SK-N-SH (cell line): ENCODE results near the gene BAHCC1. TPM values are rescaled to one million over a fixed set of nuclear protein-coding genes. Genes with fewer than 3 reads are reported as not detected.

ENCODE experiments used
- CTCF ChIA-PET: fragments of 300-600, 350-600 bp; formaldehyde crosslinking; extraction: SDS; loops from one replicate; lab custom pipeline; 2021; lab: Yijun Ruan, JAX
- POLR2A ChIA-PET: fragments of 350-600 bp; sonication (Branson Sonifier 250); formaldehyde crosslinking; extraction: SDS; loops from one replicate; lab custom pipeline; 2020; ENCODE audit warnings: antibody characterized with exemption, inconsistent platforms; lab: Yijun Ruan, JAX
- DNase-seq: peaks from one replicate; pipeline ENCODE4 v3.0.0; 2012
- H2AFZ ChIP-seq: fragments of 200-600 bp; sonication (generic); 2 replicates; pipeline ENCODE4 v1.8.1; 2016; ENCODE audit warnings: antibody characterized with exemption, mild to moderate bottlenecking, low read depth
- H3F3A ChIP-seq: fragments of 200-600 bp; sonication (generic); replicated peaks from 2 replicates; pipeline ENCODE3; 2016; ENCODE audit warnings: antibody characterized with exemption, mild to moderate bottlenecking; ENCODE audit not compliant: insufficient read depth
- H3K27ac ChIP-seq, 2 experiments: fragments of 200-500 bp in 1 of 2; fragments of 200-600 bp in 1 of 2; sonication (Bioruptor generic) in 1 of 2; sonication (generic), shearing (Covaris generic) in 1 of 2; 2 replicates each; pipeline versions ENCODE4 v1.5.1 to v1.6.1; 2014 to 2016; ENCODE audit warnings: low read depth in 2 of 2, inconsistent platforms in 1 of 2, low read length in 1 of 2, mild to moderate bottlenecking in 1 of 2, mixed read lengths in 1 of 2
- H3K27me3 ChIP-seq: fragments of 200-600 bp; sonication (generic), shearing (Covaris generic); 2 replicates; pipeline ENCODE4 v1.6.1; 2016; ENCODE audit warnings: mixed run types; ENCODE audit not compliant: insufficient read depth
- H3K36me3 ChIP-seq, 2 experiments: fragments of 200-500 bp in 1 of 2; fragments of 200-600 bp in 1 of 2; sonication (Bioruptor generic) in 1 of 2; sonication (generic) in 1 of 2; replicated peaks in 1 of 2; 2 replicates each; pipeline versions ENCODE3 to v1.5.1; 2014 to 2016; ENCODE audit warnings: low read length in 1 of 2, mild to moderate bottlenecking in 1 of 2; ENCODE audit not compliant: insufficient read depth in 2 of 2, control insufficient read depth in 1 of 2
- H3K4me1 ChIP-seq, 2 experiments: fragments of 200-500 bp in 1 of 2; fragments of 200-600 bp in 1 of 2; sonication (Bioruptor generic) in 1 of 2; sonication (generic), shearing (Covaris generic) in 1 of 2; 2 replicates each; pipeline versions ENCODE4 v1.5.1 to v1.6.1; 2014 to 2016; ENCODE audit warnings: low read depth in 1 of 2, low read length in 1 of 2, mixed run types in 1 of 2; ENCODE audit not compliant: insufficient read depth in 2 of 2, control insufficient read depth in 1 of 2
- H3K4me2 ChIP-seq: fragments of 200-600 bp; sonication (generic), shearing (Covaris generic); 2 replicates; pipeline ENCODE4 v1.6.1; 2017; ENCODE audit warnings: mixed run types
- H3K4me3 ChIP-seq, 2 experiments: fragments of 200-500 bp in 1 of 2; fragments of 200-600 bp in 1 of 2; sonication (Bioruptor generic) in 1 of 2; sonication (generic), shearing (Covaris generic) in 1 of 2; 2 replicates each; pipeline versions ENCODE4 v1.5.1 to v1.8.1; 2014 to 2016; ENCODE audit warnings: low read depth in 2 of 2, inconsistent platforms in 1 of 2, low read length in 1 of 2, mild to moderate bottlenecking in 1 of 2, mixed read lengths in 1 of 2, moderate library complexity in 1 of 2
- H3K79me2 ChIP-seq: fragments of 200-600 bp; sonication (generic); 2 replicates; pipeline ENCODE4 v1.8.1; 2017; ENCODE audit warnings: mild to moderate bottlenecking; ENCODE audit not compliant: insufficient read depth
- H3K9ac ChIP-seq: fragments of 200-600 bp; sonication (generic); 2 replicates; pipeline ENCODE4 v1.6.1; 2017; ENCODE audit warnings: mixed run types
- H3K9me2 ChIP-seq: fragments of 200-600 bp; sonication (generic); 2 replicates; pipeline ENCODE4 v1.6.1; 2017; ENCODE audit warnings: mixed run types
- H3K9me3 ChIP-seq: fragments of 200-600 bp; sonication (generic); 2 replicates; pipeline ENCODE4 v1.6.1; 2017; ENCODE audit warnings: mixed run types, mild to moderate bottlenecking, moderate library complexity
- H4K20me1 ChIP-seq: fragments of 200-600 bp; sonication (generic); 2 replicates; pipeline ENCODE4 v1.6.1; 2017; ENCODE audit warnings: mild to moderate bottlenecking, mixed run types; ENCODE audit not compliant: insufficient read depth
- CHD2 ChIP-seq: fragments of 150-350 bp; IDR thresholded peaks from 2 replicates; pipeline ENCODE4 v1.6.1; 2018; ENCODE audit warnings: low read length; ENCODE audit not compliant: partially characterized antibody
- EP300 ChIP-seq, 2 experiments: IDR thresholded peaks; 2 replicates each; pipeline versions ENCODE4 v1.4.0 to v1.6.1; 2012; ENCODE audit warnings: borderline replicate concordance in 1 of 2, low read depth in 1 of 2, low read length in 1 of 2
- FOSL2 ChIP-seq: IDR thresholded peaks from 2 replicates; pipeline ENCODE4 v1.4.0; 2012; ENCODE audit warnings: low read depth, mild to moderate bottlenecking, moderate library complexity, borderline replicate concordance
- FOXM1 ChIP-seq: IDR thresholded peaks from 2 replicates; pipeline ENCODE4 v1.4.0; 2012; ENCODE audit warnings: low read depth, mild to moderate bottlenecking
- GABPA ChIP-seq: IDR thresholded peaks from 2 replicates; pipeline ENCODE4 v1.4.0; 2012; ENCODE audit warnings: low read depth, mild to moderate bottlenecking
- GATA2 ChIP-seq: sonication (generic); formaldehyde crosslinking; IDR thresholded peaks from 2 replicates; pipeline ENCODE4 v1.5.0; 2020; ENCODE audit warnings: mild to moderate bottlenecking, missing genetic modification reagents
- JUND ChIP-seq: IDR thresholded peaks from 2 replicates; pipeline ENCODE4 v1.4.0; 2012
- RFX5 ChIP-seq: IDR thresholded peaks from 2 replicates; pipeline ENCODE4 v1.6.1; 2012; ENCODE audit warnings: mild to moderate bottlenecking, improper control_type of control experiment, low read length
- RXRA ChIP-seq: IDR thresholded peaks from 2 replicates; pipeline ENCODE4 v1.4.0; 2012; ENCODE audit warnings: low read depth, mild to moderate bottlenecking, borderline replicate concordance
- SIN3A ChIP-seq: IDR thresholded peaks from 2 replicates; pipeline ENCODE4 v1.6.1; 2012; ENCODE audit warnings: low read depth, mild to moderate bottlenecking, low read length, moderate library complexity, borderline replicate concordance
- TEAD4 ChIP-seq: IDR thresholded peaks from 2 replicates; pipeline ENCODE4 v1.4.0; 2012; ENCODE audit warnings: mild to moderate bottlenecking, borderline replicate concordance; ENCODE audit not compliant: insufficient read depth
- WGBS: methylation state at CpG from one replicate; pipeline ENCODE4 v1.1.6; 2017; ENCODE audit warnings: low lambda C conversion rate; 5-methylcytosine and 5-hydroxymethylcytosine counted together
- polyA plus RNA-seq, 3 experiments: library from polyadenylated mRNA; depleted of rRNA; stranded (reverse); fragments of >200 nt; gene quantifications; 2 replicates each; pipeline ENCODE4 v1.2.3, GENCODE V29; 2012
- TF ChIP-seq, protein P1 (sequence below): fragments of 150-350 bp; IDR thresholded peaks from 2 replicates; pipeline ENCODE4 v1.6.1; 2017; ENCODE audit warnings: antibody characterized with exemption, low read length, low read depth, borderline replicate concordance
- TF ChIP-seq, protein P2 (sequence below): fragments of 150-350 bp; IDR thresholded peaks from 2 replicates; pipeline ENCODE4 v1.6.1; 2016; ENCODE audit warnings: mild to moderate bottlenecking, low read depth, low read length
- TF ChIP-seq, protein P3 (sequence below): IDR thresholded peaks from 2 replicates; pipeline ENCODE4 v1.6.1; 2012; ENCODE audit warnings: mild to moderate bottlenecking, low read depth, low read length, moderate library complexity

BAHCC1 gene
- polyA plus RNA-seq, 1 of the 3 experiments (the other 2 are of a cell fraction): 6.4 TPM

DNA sequence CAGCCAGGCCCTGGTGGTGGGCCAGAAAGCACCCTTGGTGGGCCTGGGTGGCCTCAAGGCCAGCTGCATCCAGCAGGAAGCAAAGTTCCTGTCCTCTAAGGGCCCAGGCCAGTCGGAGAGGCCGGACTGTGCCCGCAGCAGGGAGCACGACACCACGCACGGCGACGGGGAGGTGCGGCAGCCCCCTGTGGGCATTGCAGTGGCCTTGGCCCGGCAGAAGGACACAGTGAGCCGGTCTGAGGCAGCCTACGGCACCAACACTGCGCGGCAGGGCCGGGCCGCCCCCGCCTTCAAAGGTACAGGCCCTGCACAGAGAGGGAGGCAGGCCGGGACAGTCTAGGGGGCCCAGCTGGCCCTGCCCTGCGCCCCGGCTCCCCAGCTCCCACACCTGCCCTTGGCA, 48.0 kb downstream of the BAHCC1 start:
- 95% methylated on average over 15 of the region's 20 CpGs for WGBS
- H3F3A ChIP-seq: no peaks in the 10 kb centered on the region
- no peaks in the 10 kb centered on the region for H3K9me3 ChIP-seq
- no peak overlapping the region for H3K27ac ChIP-seq
- H2AFZ ChIP-seq: no peak overlapping the region
- no peak for DNase-seq
- POLR2A ChIA-PET: no interaction called here
- no peaks in the 10 kb centered on the region for H3K27me3 ChIP-seq
- H3K4me1 ChIP-seq: peaks cover 0 to 6% of the 10 kb centered on the region in 2 experiments; a peak in 1 of 4 replicates
- H4K20me1 ChIP-seq: 0 out of 2 replicates have a peak, but pooled peaks cover 3% of the 10 kb centered on the region
- H3K9ac ChIP-seq: no peak overlapping the region
- H3K4me3 ChIP-seq: no peak overlapping the region
- TF ChIP-seq FOXM1 (no peak), GATA2 (CRISPR knock-in tag) (no peak), CHD2 (no peak), FOSL2 (no peak), JUND (no peak), GABPA (no peak), RXRA (no peak), EP300 (IDR thresholded peaks at IDR 0.05; ENCODE audit: borderline replicate concordance in 1 of 2, low read depth in 1 of 2, low read length in 1 of 2) (no peak), SIN3A (no peak), TEAD4 (no peak), RFX5 (no peak)
- TF ChIP-seq, protein P1, sequence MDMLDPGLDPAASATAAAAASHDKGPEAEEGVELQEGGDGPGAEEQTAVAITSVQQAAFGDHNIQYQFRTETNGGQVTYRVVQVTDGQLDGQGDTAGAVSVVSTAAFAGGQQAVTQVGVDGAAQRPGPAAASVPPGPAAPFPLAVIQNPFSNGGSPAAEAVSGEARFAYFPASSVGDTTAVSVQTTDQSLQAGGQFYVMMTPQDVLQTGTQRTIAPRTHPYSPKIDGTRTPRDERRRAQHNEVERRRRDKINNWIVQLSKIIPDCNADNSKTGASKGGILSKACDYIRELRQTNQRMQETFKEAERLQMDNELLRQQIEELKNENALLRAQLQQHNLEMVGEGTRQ: no peak
- TF ChIP-seq, protein P2, sequence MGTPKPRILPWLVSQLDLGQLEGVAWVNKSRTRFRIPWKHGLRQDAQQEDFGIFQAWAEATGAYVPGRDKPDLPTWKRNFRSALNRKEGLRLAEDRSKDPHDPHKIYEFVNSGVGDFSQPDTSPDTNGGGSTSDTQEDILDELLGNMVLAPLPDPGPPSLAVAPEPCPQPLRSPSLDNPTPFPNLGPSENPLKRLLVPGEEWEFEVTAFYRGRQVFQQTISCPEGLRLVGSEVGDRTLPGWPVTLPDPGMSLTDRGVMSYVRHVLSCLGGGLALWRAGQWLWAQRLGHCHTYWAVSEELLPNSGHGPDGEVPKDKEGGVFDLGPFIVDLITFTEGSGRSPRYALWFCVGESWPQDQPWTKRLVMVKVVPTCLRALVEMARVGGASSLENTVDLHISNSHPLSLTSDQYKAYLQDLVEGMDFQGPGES: no peak
- TF ChIP-seq, protein P3, sequence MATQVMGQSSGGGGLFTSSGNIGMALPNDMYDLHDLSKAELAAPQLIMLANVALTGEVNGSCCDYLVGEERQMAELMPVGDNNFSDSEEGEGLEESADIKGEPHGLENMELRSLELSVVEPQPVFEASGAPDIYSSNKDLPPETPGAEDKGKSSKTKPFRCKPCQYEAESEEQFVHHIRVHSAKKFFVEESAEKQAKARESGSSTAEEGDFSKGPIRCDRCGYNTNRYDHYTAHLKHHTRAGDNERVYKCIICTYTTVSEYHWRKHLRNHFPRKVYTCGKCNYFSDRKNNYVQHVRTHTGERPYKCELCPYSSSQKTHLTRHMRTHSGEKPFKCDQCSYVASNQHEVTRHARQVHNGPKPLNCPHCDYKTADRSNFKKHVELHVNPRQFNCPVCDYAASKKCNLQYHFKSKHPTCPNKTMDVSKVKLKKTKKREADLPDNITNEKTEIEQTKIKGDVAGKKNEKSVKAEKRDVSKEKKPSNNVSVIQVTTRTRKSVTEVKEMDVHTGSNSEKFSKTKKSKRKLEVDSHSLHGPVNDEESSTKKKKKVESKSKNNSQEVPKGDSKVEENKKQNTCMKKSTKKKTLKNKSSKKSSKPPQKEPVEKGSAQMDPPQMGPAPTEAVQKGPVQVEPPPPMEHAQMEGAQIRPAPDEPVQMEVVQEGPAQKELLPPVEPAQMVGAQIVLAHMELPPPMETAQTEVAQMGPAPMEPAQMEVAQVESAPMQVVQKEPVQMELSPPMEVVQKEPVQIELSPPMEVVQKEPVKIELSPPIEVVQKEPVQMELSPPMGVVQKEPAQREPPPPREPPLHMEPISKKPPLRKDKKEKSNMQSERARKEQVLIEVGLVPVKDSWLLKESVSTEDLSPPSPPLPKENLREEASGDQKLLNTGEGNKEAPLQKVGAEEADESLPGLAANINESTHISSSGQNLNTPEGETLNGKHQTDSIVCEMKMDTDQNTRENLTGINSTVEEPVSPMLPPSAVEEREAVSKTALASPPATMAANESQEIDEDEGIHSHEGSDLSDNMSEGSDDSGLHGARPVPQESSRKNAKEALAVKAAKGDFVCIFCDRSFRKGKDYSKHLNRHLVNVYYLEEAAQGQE: no peak
- CTCF ChIA-PET: interaction anchor here (4.7 to 5.3 kb wide), 3 partner anchors 10 to 40 kb away, joined by 46 to 85 read pairs (median 68); no protein-coding TSS in a partner anchor
- H3K9me2 ChIP-seq: no peaks in the 10 kb centered on the region
- H3K4me2 ChIP-seq: no peak overlapping the region
- no peaks in the 10 kb centered on the region for H3K36me3 ChIP-seq
- no peaks in the 10 kb centered on the region for H3K79me2 ChIP-seq
